Esophagus squamous epithelium (tissue), 5 donors: ENCODE measurements around the gene MAP2K7. TPM values are rescaled to one million over a fixed set of nuclear protein-coding genes. Genes with fewer than 3 reads are reported as not detected.

Source experiments
- DNase-seq: peaks from one replicate; lab custom pipeline; 2025; lab: John Stamatoyannopoulos, UW
- H3K27ac ChIP-seq, 4 donors: fragments of 200-600 bp; sonication (generic); one replicate each; pipeline ENCODE4 v1.5.1; 2016 to 2019; ENCODE audit warnings: mild to moderate bottlenecking in 1 of 4
- H3K27me3 ChIP-seq, 4 donors: fragments of 200-600 bp; sonication (generic); 1 replicate in 3 of 4; 2 replicates in 1 of 4; pipeline versions ENCODE4 v1.5.1 to v1.6.0; 2017 to 2021; ENCODE audit warnings: antibody characterized with exemption in 1 of 4
- H3K36me3 ChIP-seq, 3 donors: fragments of 200-600 bp; sonication (generic); one replicate each; pipeline ENCODE4 v1.5.1; 2016 to 2019
- H3K4me1 ChIP-seq, 3 donors: fragments of 200-600 bp; sonication (generic); one replicate each; pipeline ENCODE4 v1.5.1; 2017 to 2019
- H3K4me3 ChIP-seq, 4 donors: fragments of 200-600 bp; sonication (generic); 1 replicate in 3 of 4; 2 replicates in 1 of 4; pipeline ENCODE4 v1.5.1; 2016 to 2019; ENCODE audit warnings: mild to moderate bottlenecking in 2 of 4, moderate library complexity in 1 of 4
- H3K9me3 ChIP-seq, 3 donors: fragments of 200-600 bp; sonication (generic); one replicate each; pipeline ENCODE4 v1.5.1; 2016 to 2019
- CTCF ChIP-seq, 6 experiments: fragments of 450-650 bp in 4 of 6; fragments of 200-600 bp in 2 of 6; sonication (generic) in 2 of 6; IDR thresholded peaks; one replicate each; pipeline ENCODE4 v1.5.1; 2016 to 2019; ENCODE audit warnings: antibody characterized with exemption in 6 of 6, mild to moderate bottlenecking in 4 of 6, moderate library complexity in 4 of 6
- POLR2A ChIP-seq, 4 donors: fragments of 450-650 bp; IDR thresholded peaks; one replicate each; pipeline ENCODE4 v1.6.1; 2017; ENCODE audit warnings: antibody characterized with exemption in 4 of 4, mild to moderate bottlenecking in 4 of 4, moderate library complexity in 3 of 4
- WGBS, 2 donors: methylation state at CpG; one replicate each; pipeline ENCODE4 v1.1.5; 2018; 5-methylcytosine and 5-hydroxymethylcytosine counted together
- intact Hi-C: fragments of 100-400 bp; cut with DNase I; formaldehyde crosslinking; loops from one replicate; pipeline ENCODE4 v1.15.0; 2022
- total RNA-seq, 4 donors: library from RNA; depleted of rRNA; stranded (reverse); fragments of >200 nt; gene quantifications; one replicate each; pipeline ENCODE4 v1.1.0, GENCODE V29; 2016
- donor health status: DM: yes; HTN: yes; CAD: no.

Gene MAP2K7
- total RNA-seq, 4 donors from 2014 or later = 8.6 to 17.3 (median 13.8) TPM

GRCh38 chr19:7879111-7879807, 24.4 kb upstream of the MAP2K7 start:
- no peaks in the 10 kb centered on the region for H3K9me3 ChIP-seq

DNA sequence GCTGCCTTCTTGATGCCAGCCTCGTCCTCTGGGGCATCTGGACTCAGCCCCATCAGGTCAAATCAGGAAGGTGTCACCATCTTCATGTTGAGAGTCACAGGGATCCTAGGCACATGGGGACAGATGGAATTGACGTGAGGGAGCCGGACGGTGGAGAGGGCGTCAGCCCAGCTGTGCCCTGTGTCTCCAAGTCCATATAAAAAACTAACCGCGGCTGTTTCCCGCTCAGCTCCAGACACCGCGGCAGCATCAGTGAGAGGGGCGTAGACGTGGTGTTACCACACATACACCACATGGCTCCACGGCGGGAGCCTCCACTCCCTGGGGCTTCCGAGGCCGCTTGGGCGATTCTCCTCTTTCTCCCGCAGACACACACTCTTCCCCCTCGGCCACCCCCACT, 23.8 kb upstream of the MAP2K7 start:
- H3K4me1 ChIP-seq = peaks cover 0 to 2% (median 0%) of the 10 kb centered on the region in 3 donors
- H3K9me3 ChIP-seq = no peaks in the 10 kb centered on the region
- 81 to 88% methylated on average over 18 of the region's 19 CpGs for WGBS, 2 donors
- intact Hi-C loops = no loop called here
- H3K27me3 ChIP-seq = peaks cover 0 to 29% (median 2%) of the 10 kb centered on the region in 4 donors
- no peak overlapping the region for H3K27ac ChIP-seq
- no peak for TF ChIP-seq POLR2A (IDR thresholded peaks at IDR 0.05)
- no peak for TF ChIP-seq CTCF (IDR thresholded peaks at IDR 0.05)
- DNase-seq = no peak
- no peaks in the 10 kb centered on the region for H3K36me3 ChIP-seq
- no peak overlapping the region for H3K4me3 ChIP-seq

More at GRCh38 chr19:7879111-7879807, 24.4 kb upstream of the MAP2K7 start:
- intact Hi-C loops = no loop called here
- 62 to 80% methylated on average over 3 to 5 of the region's 18 CpGs for WGBS, 2 donors
- no peaks in the 10 kb centered on the region for H3K36me3 ChIP-seq
- no peak overlapping the region for H3K27ac ChIP-seq
- DNase-seq = no peak
- peaks cover 0 to 35% (median 5%) of the 10 kb centered on the region in 4 donors for H3K27me3 ChIP-seq
- no peak overlapping the region for H3K4me3 ChIP-seq
- no peak for TF ChIP-seq CTCF (IDR thresholded peaks at IDR 0.05)
- no peak for TF ChIP-seq POLR2A (IDR thresholded peaks at IDR 0.05)
- peaks cover 0 to 7% (median 2%) of the 10 kb centered on the region in 3 donors for H3K4me1 ChIP-seq

- TF ChIP-seq POLR2A (IDR thresholded peaks at IDR 0.05) = no peak
- TF ChIP-seq CTCF (IDR thresholded peaks at IDR 0.05) = no peak
- no peak for DNase-seq
- no peaks in the 10 kb centered on the region for H3K36me3 ChIP-seq
- WGBS, 2 donors = 86 to 88% methylated on average over 3 of the region's 3 CpGs
- no peak overlapping the region for H3K4me3 ChIP-seq
- intact Hi-C loops = no loop called here
- no peak overlapping the region for H3K27ac ChIP-seq
- H3K9me3 ChIP-seq = no peaks in the 10 kb centered on the region
- no peaks in the 10 kb centered on the region for H3K4me1 ChIP-seq
- H3K27me3 ChIP-seq = peaks cover 0 to 16% (median 0%) of the 10 kb centered on the region in 4 donors
Observed at GRCh38 chr19:7881910-7882309, 21.8 kb upstream of the MAP2K7 start.

DNA sequence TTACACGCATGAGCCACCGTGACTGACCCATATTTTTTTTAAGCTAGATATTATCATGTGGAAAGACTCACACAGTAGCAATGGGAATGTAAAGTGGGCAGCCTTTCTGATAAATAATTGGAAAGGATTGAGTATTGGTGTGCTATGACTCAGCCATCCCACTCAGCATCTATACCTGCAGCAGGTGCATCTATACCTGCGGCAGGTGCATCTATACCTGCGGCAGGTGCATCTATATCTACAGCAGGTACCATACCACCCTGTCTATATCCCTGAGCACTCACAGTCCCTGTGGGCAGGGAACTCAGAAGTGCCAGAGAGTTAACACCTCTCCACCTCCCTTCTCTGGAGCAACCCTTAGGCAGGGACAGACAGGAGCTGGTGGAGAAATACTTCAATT, 20.6 kb upstream of the MAP2K7 start:
- TF ChIP-seq POLR2A (IDR thresholded peaks at IDR 0.05) (no peak), CTCF (IDR thresholded peaks at IDR 0.05) (no peak)
- 57 to 76% methylated on average over 3 to 4 of the region's 4 CpGs for WGBS, 2 donors
- intact Hi-C loops = no loop called here

DNA sequence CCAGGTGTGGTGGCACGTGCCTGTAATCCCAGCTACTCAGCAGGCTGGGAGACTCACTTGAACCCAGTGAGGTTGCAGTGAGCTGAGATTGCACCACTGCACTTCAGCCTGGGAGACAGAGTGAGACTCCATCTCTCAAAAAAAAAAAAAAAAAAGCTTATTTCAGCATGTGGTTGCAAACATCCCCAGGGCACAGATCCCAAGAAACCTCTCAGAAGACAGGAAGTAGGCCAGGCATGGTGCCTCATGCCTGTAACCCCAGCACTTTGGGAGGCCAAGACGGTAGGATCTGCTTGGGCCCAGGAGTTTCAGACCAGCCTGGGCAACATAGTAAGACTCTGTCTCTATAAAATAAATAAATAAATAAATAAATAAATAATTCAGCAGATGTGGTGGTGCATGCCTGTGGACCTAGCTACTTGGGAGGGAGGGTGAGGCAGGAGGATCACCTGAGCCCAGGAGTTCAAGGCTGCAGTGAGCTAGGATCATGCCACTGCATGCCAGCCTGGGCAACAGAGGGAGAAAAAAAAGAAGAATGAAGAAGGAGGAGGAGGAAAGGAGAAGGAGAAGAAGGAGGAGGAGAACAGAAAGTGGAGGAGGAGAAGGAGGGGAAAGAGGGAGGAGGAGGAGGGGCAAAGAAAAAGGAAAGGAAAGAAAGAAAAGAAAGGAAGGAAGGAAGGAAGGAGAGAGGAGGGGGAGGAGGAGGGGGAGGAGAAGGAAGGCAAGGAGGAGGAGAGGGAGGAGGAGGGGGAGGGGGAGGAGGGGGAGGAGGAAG, 19.7 kb upstream of the MAP2K7 start:
- H3K9me3 ChIP-seq = no peaks in the 10 kb centered on the region
- no peak overlapping the region for H3K4me3 ChIP-seq
- H3K27ac ChIP-seq = no peak overlapping the region
- no peaks in the 10 kb centered on the region for H3K36me3 ChIP-seq
- H3K27me3 ChIP-seq = peaks cover 0 to 31% (median 0%) of the 10 kb centered on the region in 4 donors
- no peak for DNase-seq
- peaks cover 7 to 12% (median 11%) of the 10 kb centered on the region in 3 donors for H3K4me1 ChIP-seq
- WGBS, 2 donors = 63 to 66% methylated on average over 2 of the region's 2 CpGs
- intact Hi-C loops = no loop called here
- TF ChIP-seq CTCF (IDR thresholded peaks at IDR 0.05) (no peak), POLR2A (IDR thresholded peaks at IDR 0.05) (no peak)

More for the DNA sequence above, 20.6 kb upstream of the MAP2K7 start:
- no peak for DNase-seq
- H3K4me1 ChIP-seq = peaks cover 2 to 3% (median 2%) of the 10 kb centered on the region in 3 donors
- H3K9me3 ChIP-seq = no peaks in the 10 kb centered on the region
- H3K27me3 ChIP-seq = peaks cover 0 to 22% (median 0%) of the 10 kb centered on the region in 4 donors
- H3K4me3 ChIP-seq = no peak overlapping the region
- no peak overlapping the region for H3K27ac ChIP-seq
- no peaks in the 10 kb centered on the region for H3K36me3 ChIP-seq
